CD4-positive, alpha-beta T cell treated with Interleukin-12 subunit alpha and Interleukin-12 subunit beta, for 1 hour (primary cell): ENCODE data around the gene FAM171A1.
"Not testable (repeated sequence)": the region's sequence is repeated elsewhere in the genome, so short reads cannot be mapped to it uniquely, and the experiment has no call there.

Experiments used
- DNase-seq: peaks from one replicate; pipeline ENCODE4 v3.0.0-alpha.2; 2020

Gene FAM171A1

GRCh38 chr10:15279236-15279635 lies 91.9 kb downstream of the FAM171A1 start:
- no peak for DNase-seq

GRCh38 chr10:15278786-15279185 lies 92.3 kb downstream of the FAM171A1 start:
- no peak for DNase-seq

- DNase-seq, result not testable (repeated sequence)
Observed at GRCh38 chr10:15276039-15276438, 95.0 kb downstream of the FAM171A1 start.

GRCh38 chr10:15269838-15270237 lies 101.3 kb downstream of the FAM171A1 start:
- not testable (repeated sequence) for DNase-seq

GRCh38 chr10:15267496-15267895 lies 103.6 kb downstream of the FAM171A1 start:
- no peak for DNase-seq

- no peak for DNase-seq
Observed at GRCh38 chr10:15266117-15266516, 105.0 kb downstream of the FAM171A1 start.

GRCh38 chr10:15265558-15265957 lies 105.5 kb downstream of the FAM171A1 start:
- DNase-seq, result no peak

GRCh38 chr10:15265056-15265455 lies 106.0 kb downstream of the FAM171A1 start:
- no peak for DNase-seq

GRCh38 chr10:15263657-15264323 lies 107.3 kb downstream of the FAM171A1 start:
- no peak for DNase-seq

- no peak for DNase-seq
Observed at GRCh38 chr10:15262036-15262713, 108.9 kb downstream of the FAM171A1 start.

GRCh38 chr10:15259136-15259535 lies 112.0 kb downstream of the FAM171A1 start:
- no peak for DNase-seq

- DNase-seq, result no peak
Observed at GRCh38 chr10:15258255-15258654, 112.8 kb downstream of the FAM171A1 start.

GRCh38 chr10:15255961-15256360 lies 115.1 kb downstream of the FAM171A1 start:
- DNase-seq, result no peak

GRCh38 chr10:15254808-15255648 lies 116.1 kb downstream of the FAM171A1 start:
- peak; percentile 22 for DNase-seq

- no peak for DNase-seq
Observed at GRCh38 chr10:15253951-15254807, 116.9 kb downstream of the FAM171A1 start.

GRCh38 chr10:15252396-15252795 lies 118.7 kb downstream of the FAM171A1 start:
- no peak for DNase-seq

- DNase-seq, result no peak
Observed at GRCh38 chr10:15251791-15252380, 119.2 kb downstream of the FAM171A1 start.

GRCh38 chr10:15245530-15245929 lies 125.6 kb downstream of the FAM171A1 start:
- DNase-seq, result peak; percentile 26

GRCh38 chr10:15244635-15245197 lies 126.4 kb downstream of the FAM171A1 start:
- no peak for DNase-seq

GRCh38 chr10:15242261-15242840 lies 128.7 kb downstream of the FAM171A1 start:
- no peak for DNase-seq

GRCh38 chr10:15241306-15241705 lies 129.8 kb downstream of the FAM171A1 start:
- no peak for DNase-seq
